HCT116 (cell line): ENCODE measurements around the gene SH3TC2. TPM values are rescaled to one million over a fixed set of nuclear protein-coding genes. Genes with fewer than 3 reads are reported as not detected.

Experiments used
- ATAC-seq: fragments of 200-7000 bp; cut with Tn5 transposase; 2 replicates; pipeline ENCODE4 v1.9.1; 2020; ENCODE audit warnings: mild to moderate bottlenecking, moderate library complexity
- BruUV-seq: library from RNA; stranded (reverse); fragments of 400-500 nt; replicated peaks from 2 replicates; lab custom pipeline; 2021; lab: Mats Ljungman, UMichigan
- CTCF ChIA-PET: fragments of 300-600 bp; sonication (Branson Sonifier 250); formaldehyde crosslinking; loops from one replicate; lab custom pipeline; 2021; ENCODE audit warnings: antibody characterized with exemption; lab: Charles Lee
- POLR2A ChIA-PET: fragments of 300-600, 350-600 bp; sonication (Branson Sonifier 250); formaldehyde crosslinking; loops from one replicate; lab custom pipeline; 2021; ENCODE audit warnings: antibody characterized with exemption; lab: Charles Lee
- RAD21 ChIA-PET, 2 experiments: fragments of 300-600 bp; sonication (Branson Sonifier 250); formaldehyde crosslinking; loops; one replicate each; lab custom pipeline; 2023; ENCODE audit warnings: low total read pairs in 2 of 2; ENCODE audit not compliant: uncharacterized antibody in 2 of 2, unreplicated experiment in 2 of 2, low non-redundant PET in 1 of 2; lab: Charles Lee
- DNase-seq: peaks from one replicate; pipeline ENCODE4 v3.0.0-alpha.2; 2010; ENCODE audit warnings: low read depth, low spot score
- H2AFZ ChIP-seq: fragments of 200-600 bp; shearing (Covaris generic), sonication (generic); 2 replicates; pipeline ENCODE4 v1.6.1; 2017; ENCODE audit warnings: low read depth, mixed run types, mixed read lengths, antibody characterized with exemption, low read length; ENCODE audit not compliant: poor library complexity, severe bottlenecking
- H3K27ac ChIP-seq: 2 replicates; pipeline ENCODE4 v1.5.1; 2012; ENCODE audit warnings: low read depth, low read length
- H3K27me3 ChIP-seq: fragments of 200-600 bp; sonication (generic); 2 replicates; pipeline ENCODE4 v1.6.1; 2016; ENCODE audit warnings: mixed run types, low read length, mixed read lengths; ENCODE audit not compliant: insufficient read depth
- H3K36me3 ChIP-seq, 2 experiments: fragments of 200-500 bp in 1 of 2; fragments of 200-600 bp in 1 of 2; sonication (Bioruptor generic) in 1 of 2; sonication (generic) in 1 of 2; 2 replicates each; pipeline versions ENCODE4 v1.5.1 to v1.6.1; 2014 to 2016; ENCODE audit warnings: low read length in 2 of 2, inconsistent platforms in 1 of 2, mixed read lengths in 1 of 2, mixed run types in 1 of 2; ENCODE audit not compliant: insufficient read depth in 2 of 2, control insufficient read depth in 1 of 2
- H3K4me1 ChIP-seq, 2 experiments: fragments of 200-600 bp in 1 of 2; sonication (generic) in 1 of 2; 2 replicates each; pipeline versions ENCODE4 v1.5.1 to v1.6.1; 2012 to 2017; ENCODE audit warnings: low read length in 2 of 2, inconsistent platforms in 1 of 2, mild to moderate bottlenecking in 1 of 2, mixed read lengths in 1 of 2, mixed run types in 1 of 2, moderate library complexity in 1 of 2; ENCODE audit not compliant: insufficient read depth in 2 of 2, control insufficient read depth in 1 of 2
- H3K4me2 ChIP-seq: fragments of 200-600 bp; sonication (generic); 2 replicates; pipeline ENCODE4 v1.6.1; 2017; ENCODE audit warnings: mixed run types, low read length, mixed read lengths
- H3K4me3 ChIP-seq, 2 experiments: fragments of 200-600 bp in 1 of 2; sonication (generic) in 1 of 2; replicated peaks in 1 of 2; 2 replicates each; pipeline ENCODE4 v1.5.1; 2011 to 2016; ENCODE audit warnings: low read length in 2 of 2, control low read depth in 1 of 2, low read depth in 1 of 2, mild to moderate bottlenecking in 1 of 2, mixed read lengths in 1 of 2, mixed run types in 1 of 2
- H3K79me2 ChIP-seq: fragments of 200-600 bp; sonication (generic); 2 replicates; pipeline ENCODE4 v1.6.1; 2017; ENCODE audit warnings: mild to moderate bottlenecking, mixed run types, low read length, moderate library complexity, mixed read lengths; ENCODE audit not compliant: insufficient read depth
- H3K9ac ChIP-seq: fragments of 200-600 bp; sonication (generic); 2 replicates; pipeline ENCODE4 v1.6.1; 2016; ENCODE audit warnings: low read length, mixed read lengths
- H3K9me2 ChIP-seq: fragments of 200-600 bp; sonication (generic), shearing (Covaris generic); 2 replicates; pipeline ENCODE4 v1.6.1; 2017; ENCODE audit warnings: mixed run types, mild to moderate bottlenecking, moderate library complexity; ENCODE audit not compliant: insufficient read depth
- H3K9me3 ChIP-seq, 2 experiments: fragments of 200-500 bp in 1 of 2; fragments of 200-600 bp in 1 of 2; sonication (Bioruptor generic) in 1 of 2; sonication (generic) in 1 of 2; 2 replicates each; pipeline ENCODE4 v1.6.1; 2014 to 2017; ENCODE audit warnings: low read length in 2 of 2, mixed read lengths in 2 of 2, inconsistent platforms in 1 of 2, low read depth in 1 of 2, mild to moderate bottlenecking in 1 of 2, mixed run types in 1 of 2, moderate library complexity in 1 of 2; ENCODE audit not compliant: control insufficient read depth in 1 of 2, insufficient read depth in 1 of 2
- H4K20me1 ChIP-seq: fragments of 200-600 bp; sonication (generic), shearing (Covaris generic); 2 replicates; pipeline ENCODE4 v1.6.1; 2017; ENCODE audit warnings: mixed run types, mild to moderate bottlenecking, moderate library complexity; ENCODE audit not compliant: insufficient read depth
- CBX3 ChIP-seq: IDR thresholded peaks from 2 replicates; pipeline ENCODE4 v1.6.1; 2012; ENCODE audit warnings: low read depth
- EGR1 ChIP-seq: IDR thresholded peaks from 2 replicates; pipeline ENCODE4 v1.6.1; 2012; ENCODE audit warnings: low read depth
- FOSL1 ChIP-seq: IDR thresholded peaks from 2 replicates; pipeline ENCODE4 v1.6.1; 2012; ENCODE audit warnings: low read depth
- MAX ChIP-seq: IDR thresholded peaks from 2 replicates; pipeline ENCODE4 v1.6.1; 2012
- POLR2AphosphoS5 ChIP-seq: IDR thresholded peaks from 2 replicates; pipeline ENCODE4 v1.6.1; 2011; ENCODE audit warnings: mild to moderate bottlenecking, low read depth, low read length, moderate library complexity
- REST ChIP-seq: IDR thresholded peaks from 2 replicates; pipeline ENCODE4 v1.6.1; 2012; ENCODE audit warnings: low read depth
- SIN3A ChIP-seq: IDR thresholded peaks from 2 replicates; pipeline ENCODE4 v1.6.1; 2012; ENCODE audit warnings: low read depth
- SP1 ChIP-seq: IDR thresholded peaks from 2 replicates; pipeline ENCODE4 v1.6.1; 2012; ENCODE audit warnings: low read depth
- SRF ChIP-seq: IDR thresholded peaks from 2 replicates; pipeline ENCODE4 v1.6.1; 2012; ENCODE audit warnings: low read depth
- YY1 ChIP-seq: IDR thresholded peaks from 2 replicates; pipeline ENCODE4 v1.6.1; 2011; ENCODE audit warnings: low read length, low read depth, moderate library complexity, mild to moderate bottlenecking; ENCODE audit not compliant: insufficient replicate concordance; ENCODE audit errors: extremely low read depth
- ZBTB33 ChIP-seq: IDR thresholded peaks from 2 replicates; pipeline ENCODE4 v1.6.1; 2011; ENCODE audit warnings: mild to moderate bottlenecking, low read length, moderate library complexity; ENCODE audit not compliant: insufficient replicate concordance; ENCODE audit errors: extremely low read depth
- ZFX ChIP-seq: fragments of 450-650 bp; IDR thresholded peaks from 2 replicates; pipeline ENCODE4 v1.6.1; 2017
- intact Hi-C: fragments of 100-400 bp; cut with micrococcal nuclease; formaldehyde crosslinking; loops from 2 replicates; pipeline ENCODE4 v1.10.0; 2022
- total RNA-seq: library from RNA; stranded (reverse); gene quantifications from one replicate; pipeline ENCODE4 v1.2.1, GENCODE V29; 2021; ENCODE audit not compliant: unreplicated experiment

The SH3TC2 gene
- total RNA-seq, 1 experiment from 2014 or later = 12.8 TPM

DNA sequence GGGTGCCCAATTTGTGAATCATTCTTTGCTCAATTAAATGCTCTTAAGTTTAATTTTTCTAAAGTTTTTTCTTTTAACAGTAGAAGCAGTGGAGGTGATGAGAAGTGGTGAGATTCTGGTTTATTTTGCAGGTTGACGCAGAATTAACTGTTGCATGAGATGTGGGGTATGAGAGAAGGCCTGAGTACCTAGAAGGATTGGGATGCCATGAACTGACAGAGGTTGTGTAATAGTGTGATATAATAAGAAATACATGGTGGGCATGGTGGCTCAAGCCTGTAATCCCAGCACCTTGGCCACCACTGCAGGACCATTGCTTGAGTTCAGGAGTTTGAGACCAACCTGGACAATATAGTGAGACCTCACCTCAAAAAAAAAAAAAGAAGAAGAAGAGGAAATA lies 8.4 kb upstream of the SH3TC2 start:
- H3K27ac ChIP-seq = no peak overlapping the region
- H3K9me3 ChIP-seq = no peaks in the 10 kb centered on the region
- no peaks in the 10 kb centered on the region for H3K79me2 ChIP-seq
- H3K27me3 ChIP-seq = no peaks in the 10 kb centered on the region
- H3K4me2 ChIP-seq = peak overlapping the region; percentile 59; the same call in 1 of the 2 replicates
- no peak overlapping the region for H3K4me3 ChIP-seq
- H2AFZ ChIP-seq = no peak overlapping the region
- ChIA-PET RAD21 (no interaction called here), POLR2A (interaction anchor here (0.8 kb wide), 1 partner anchor 29 kb away, joined by 4 read pairs; no protein-coding TSS in a partner anchor), CTCF (interaction anchor here (1.0 kb wide), 1 partner anchor 10 kb away, joined by 3 read pairs; no protein-coding TSS in a partner anchor)
- no peaks in the 10 kb centered on the region for H3K36me3 ChIP-seq
- intact Hi-C loops = no loop called here
- no peak for ATAC-seq
- no peaks in the 10 kb centered on the region for H4K20me1 ChIP-seq
- no peaks in the 10 kb centered on the region for H3K9me2 ChIP-seq
- no peak for DNase-seq
- H3K4me1 ChIP-seq = peaks cover 3 to 41% of the 10 kb centered on the region in 2 experiments; a peak in 3 of 4 replicates
- H3K9ac ChIP-seq = no peak overlapping the region
- no peak for TF ChIP-seq SIN3A
- no peak for TF ChIP-seq SRF
- TF ChIP-seq ZFX = no peak
- no peak for TF ChIP-seq CBX3
- no peak for TF ChIP-seq YY1
- no peak for TF ChIP-seq EGR1
- no peak for TF ChIP-seq FOSL1
- no peak for TF ChIP-seq SP1
- TF ChIP-seq MAX = no peak
- TF ChIP-seq REST = no peak
- TF ChIP-seq POLR2AphosphoS5 = no peak
- no peak for TF ChIP-seq ZBTB33
- BruUV-seq = no TSS peak
